ENCODE data around the gene PITRM1. TPM values are rescaled to one million over a fixed set of nuclear protein-coding genes. Genes with fewer than 3 reads are reported as not detected.

PITRM1 gene
- total RNA-seq, 2 experiments from 2014 or later: 34.6 to 40.3 TPM

DNA sequence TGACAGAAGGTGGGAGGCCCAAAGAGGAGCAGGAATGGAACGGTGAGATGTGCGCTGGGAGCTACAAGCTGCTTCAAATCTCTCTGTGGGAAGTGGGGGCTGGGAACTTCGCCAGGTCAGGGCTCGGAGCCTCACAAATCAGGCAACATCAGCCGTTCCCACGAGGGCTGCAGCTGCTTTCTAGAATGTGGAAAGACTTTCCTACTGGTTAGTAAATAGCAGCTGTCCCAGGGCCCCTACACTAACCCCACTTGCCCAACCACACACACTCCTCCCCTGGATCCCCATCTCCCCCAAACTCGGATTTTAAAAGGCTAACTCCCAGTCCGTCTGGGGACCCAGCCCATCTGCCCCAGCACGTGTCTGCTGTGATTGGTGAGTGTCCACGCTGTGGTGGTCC lies 40.6 kb upstream of the PITRM1 start:
- no peak overlapping the region for H3K4me3 ChIP-seq (ENCODE audit: low read depth, low read length, poor library complexity, severe bottlenecking)
- H3K9me3 ChIP-seq (ENCODE audit: low read length): no peaks in the 10 kb centered on the region
- no peaks in the 10 kb centered on the region for H3K79me2 ChIP-seq (ENCODE audit: insufficient read depth, low read depth, low read length)
- no peaks in the 10 kb centered on the region for H3K36me3 ChIP-seq (ENCODE audit: insufficient read depth, low read length)
- H3K4me1 ChIP-seq (ENCODE audit: insufficient read depth, low read length, poor library complexity, severe bottlenecking): no peaks in the 10 kb centered on the region
- no peak for TF ChIP-seq EZH2phosphoT487 (IDR thresholded peaks at IDR 0.05; ENCODE audit: borderline replicate concordance, low read depth, low read length)
- TF ChIP-seq, protein P1, sequence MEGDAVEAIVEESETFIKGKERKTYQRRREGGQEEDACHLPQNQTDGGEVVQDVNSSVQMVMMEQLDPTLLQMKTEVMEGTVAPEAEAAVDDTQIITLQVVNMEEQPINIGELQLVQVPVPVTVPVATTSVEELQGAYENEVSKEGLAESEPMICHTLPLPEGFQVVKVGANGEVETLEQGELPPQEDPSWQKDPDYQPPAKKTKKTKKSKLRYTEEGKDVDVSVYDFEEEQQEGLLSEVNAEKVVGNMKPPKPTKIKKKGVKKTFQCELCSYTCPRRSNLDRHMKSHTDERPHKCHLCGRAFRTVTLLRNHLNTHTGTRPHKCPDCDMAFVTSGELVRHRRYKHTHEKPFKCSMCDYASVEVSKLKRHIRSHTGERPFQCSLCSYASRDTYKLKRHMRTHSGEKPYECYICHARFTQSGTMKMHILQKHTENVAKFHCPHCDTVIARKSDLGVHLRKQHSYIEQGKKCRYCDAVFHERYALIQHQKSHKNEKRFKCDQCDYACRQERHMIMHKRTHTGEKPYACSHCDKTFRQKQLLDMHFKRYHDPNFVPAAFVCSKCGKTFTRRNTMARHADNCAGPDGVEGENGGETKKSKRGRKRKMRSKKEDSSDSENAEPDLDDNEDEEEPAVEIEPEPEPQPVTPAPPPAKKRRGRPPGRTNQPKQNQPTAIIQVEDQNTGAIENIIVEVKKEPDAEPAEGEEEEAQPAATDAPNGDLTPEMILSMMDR (conservative IDR thresholded peaks at IDR 0.05; ENCODE audit: low read length): no peak
- ChIA-PET CTCF (ENCODE audit: unreplicated experiment) (no interaction called here), POLR2A (no interaction called here)
- H3K4me2 ChIP-seq (ENCODE audit: low read length): no peak overlapping the region
- BruUV-seq (replicated peaks): no TSS peak
- no peak overlapping the region for H3K27ac ChIP-seq (ENCODE audit: low read depth, low read length, poor library complexity, severe bottlenecking)
- H2AFZ ChIP-seq (ENCODE audit: low read length): no peak overlapping the region
- intact Hi-C loops (cut with micrococcal nuclease; ENCODE audit: unreplicated experiment): no loop called here
- H3K9me2 ChIP-seq (ENCODE audit: insufficient read depth, low read length): no peaks in the 10 kb centered on the region
- no peaks in the 10 kb centered on the region for H4K20me1 ChIP-seq (ENCODE audit: insufficient read depth, low read length)
- no peak for DNase-seq (ENCODE audit: low spot score)

DNA sequence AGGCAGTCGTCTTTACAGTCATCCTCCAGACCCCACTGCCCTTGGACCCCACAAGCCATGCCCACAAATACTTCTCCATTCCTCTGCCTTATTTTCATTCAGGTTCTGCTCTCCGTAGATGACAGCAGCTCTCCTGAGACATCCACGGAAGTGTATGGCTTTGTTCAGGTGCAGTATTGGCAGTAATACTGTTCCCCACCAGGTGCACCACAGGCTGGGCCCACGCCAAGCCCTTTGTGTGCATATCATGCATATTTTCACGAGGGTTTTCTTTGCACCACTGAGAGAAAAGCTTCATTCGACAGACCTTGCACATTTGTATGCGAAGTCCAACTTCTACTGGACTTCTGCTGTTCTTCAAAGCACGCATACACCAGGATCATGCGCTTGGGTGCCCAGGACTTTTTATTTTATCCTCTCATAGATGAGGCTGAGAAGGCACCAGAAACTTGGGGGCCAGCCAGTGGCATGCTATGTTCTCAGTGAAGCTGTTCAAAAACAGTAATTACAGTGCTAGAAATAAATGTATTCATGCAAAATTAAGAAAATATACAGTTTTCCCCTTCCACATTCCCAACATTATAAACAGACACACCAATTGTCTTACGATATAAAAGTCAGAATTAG lies 37.8 kb upstream of the PITRM1 start:
- POLR2A ChIA-PET: no interaction called here
- Histone ChIP-seq H4K20me1 (ENCODE audit: insufficient read depth, low read length) (no peaks in the 10 kb centered on the region), H3K4me3 (ENCODE audit: low read depth, low read length, poor library complexity, severe bottlenecking) (no peak overlapping the region), H3K9me3 (ENCODE audit: low read length) (no peaks in the 10 kb centered on the region), H3K4me2 (ENCODE audit: low read length) (no peak overlapping the region), H3K36me3 (ENCODE audit: insufficient read depth, low read length) (no peaks in the 10 kb centered on the region), H3K27ac (ENCODE audit: low read depth, low read length, poor library complexity, severe bottlenecking) (no peak overlapping the region), H3K79me2 (ENCODE audit: insufficient read depth, low read depth, low read length) (no peaks in the 10 kb centered on the region), H3K4me1 (ENCODE audit: insufficient read depth, low read length, poor library complexity, severe bottlenecking) (no peaks in the 10 kb centered on the region), H2AFZ (ENCODE audit: low read length) (no peak overlapping the region), H3K9me2 (ENCODE audit: insufficient read depth, low read length) (no peaks in the 10 kb centered on the region)
- CTCF ChIA-PET (ENCODE audit: unreplicated experiment): no interaction called here
- intact Hi-C loops (cut with micrococcal nuclease; ENCODE audit: unreplicated experiment): no loop called here
- BruUV-seq (replicated peaks): no TSS peak
- no peak for TF ChIP-seq EZH2phosphoT487 (IDR thresholded peaks at IDR 0.05; ENCODE audit: borderline replicate concordance, low read depth, low read length)
- DNase-seq (ENCODE audit: low spot score): no peak

GRCh38 chr10:3208481-3209406 lies 36.2 kb upstream of the PITRM1 start:
- Histone ChIP-seq H3K4me3 (ENCODE audit: low read depth, low read length, poor library complexity, severe bottlenecking) (no peak overlapping the region), H3K36me3 (ENCODE audit: insufficient read depth, low read length) (no peaks in the 10 kb centered on the region), H3K9me3 (ENCODE audit: low read length) (no peaks in the 10 kb centered on the region), H4K20me1 (ENCODE audit: insufficient read depth, low read length) (no peaks in the 10 kb centered on the region), H3K27ac (ENCODE audit: low read depth, low read length, poor library complexity, severe bottlenecking) (no peak overlapping the region), H2AFZ (ENCODE audit: low read length) (no peak overlapping the region), H3K4me2 (ENCODE audit: low read length) (no peak overlapping the region), H3K79me2 (ENCODE audit: insufficient read depth, low read depth, low read length) (no peaks in the 10 kb centered on the region), H3K9me2 (ENCODE audit: insufficient read depth, low read length) (no peaks in the 10 kb centered on the region), H3K4me1 (ENCODE audit: insufficient read depth, low read length, poor library complexity, severe bottlenecking) (no peaks in the 10 kb centered on the region)
- intact Hi-C loops (cut with micrococcal nuclease; ENCODE audit: unreplicated experiment): no loop called here
- ChIA-PET CTCF (ENCODE audit: unreplicated experiment) (no interaction called here), POLR2A (interaction anchor here (0.7 kb wide), 1 partner anchor 496 kb away, joined by 3 read pairs; no protein-coding TSS in a partner anchor)
- BruUV-seq (replicated peaks): no TSS peak
- TF ChIP-seq EZH2phosphoT487 (IDR thresholded peaks at IDR 0.05; ENCODE audit: borderline replicate concordance, low read depth, low read length): no peak
- TF ChIP-seq, protein P1 (conservative IDR thresholded peaks at IDR 0.05; ENCODE audit: low read length): no peak
- DNase-seq (ENCODE audit: low spot score): no peak
